Caco-2 (cell line): ENCODE data around the gene LRP1B. TPM values are rescaled to one million over a fixed set of nuclear protein-coding genes. Genes with fewer than 3 reads are reported as not detected.

Experiments
- BruUV-seq: library from RNA; stranded (reverse); fragments of 400-500 nt; replicated peaks from 2 replicates; lab custom pipeline; 2021; lab: Mats Ljungman, UMichigan
- CTCF ChIA-PET: fragments of 300-600 bp; sonication (Branson Sonifier 250); formaldehyde crosslinking; loops from one replicate; lab custom pipeline; 2022; ENCODE audit warnings: antibody characterized with exemption; lab: Charles Lee
- POLR2A ChIA-PET: fragments of 300-600 bp; sonication (Branson Sonifier 250); formaldehyde crosslinking; loops from one replicate; lab custom pipeline; 2022; ENCODE audit warnings: antibody characterized with exemption; lab: Charles Lee
- DNase-seq, 2 experiments: peaks; one replicate each; pipeline versions ENCODE4 v3.0.0 to v3.0.0-alpha.2; 2020 to 2022
- H3K27me3 ChIP-seq: replicated peaks from 2 replicates; pipeline ENCODE4 v1.6.0; 2011; ENCODE audit warnings: low read length; ENCODE audit not compliant: control insufficient read depth, insufficient read depth
- H3K36me3 ChIP-seq: 2 replicates; pipeline ENCODE4 v1.5.1; 2011; ENCODE audit warnings: low read length; ENCODE audit not compliant: control insufficient read depth, insufficient read depth
- H3K4me1 ChIP-seq: fragments of 250-450 bp; sonication (Bioruptor Pico); 2 replicates; pipeline ENCODE4 v1.5.1; 2020; ENCODE audit warnings: mild to moderate bottlenecking
- H3K4me3 ChIP-seq: 2 replicates; pipeline ENCODE4 v1.5.1; 2011; ENCODE audit warnings: low read depth, mild to moderate bottlenecking, control low read depth, low read length
- H3K9me3 ChIP-seq: fragments of 250-450 bp; sonication (Bioruptor Pico); 2 replicates; pipeline ENCODE4 v1.5.1; 2020; ENCODE audit warnings: mild to moderate bottlenecking, moderate library complexity
- H3K27ac Mint-ChIP-seq: one replicate; pipeline ENCODE4 v1.8.0; 2022; ENCODE audit warnings: mixed read lengths; ENCODE audit not compliant: unreplicated experiment
- H3K27me3 Mint-ChIP-seq: one replicate; pipeline ENCODE4 v1.8.0; 2022; ENCODE audit warnings: mixed read lengths; ENCODE audit not compliant: insufficient read depth, unreplicated experiment
- H3K36me3 Mint-ChIP-seq: one replicate; pipeline ENCODE4 v1.8.0; 2022; ENCODE audit warnings: mild to moderate bottlenecking, mixed read lengths; ENCODE audit not compliant: insufficient read depth, unreplicated experiment
- H3K4me1 Mint-ChIP-seq: one replicate; pipeline ENCODE4 v1.8.0; 2022; ENCODE audit warnings: low read depth, mixed read lengths; ENCODE audit not compliant: unreplicated experiment
- H3K4me3 Mint-ChIP-seq: one replicate; pipeline ENCODE4 v1.8.0; 2022; ENCODE audit warnings: mild to moderate bottlenecking, moderate library complexity, mixed read lengths; ENCODE audit not compliant: unreplicated experiment
- H3K9me3 Mint-ChIP-seq: one replicate; pipeline ENCODE4 v1.8.0; 2022; ENCODE audit warnings: mixed read lengths; ENCODE audit not compliant: unreplicated experiment
- CTCF ChIP-seq, 2 experiments: fragments of 200-600 bp in 1 of 2; IDR thresholded peaks; 1 replicate in 1 of 2; 2 replicates in 1 of 2; pipeline versions ENCODE4 v1.5.1 to v1.8.0; 2011 to 2022; ENCODE audit warnings: antibody characterized with exemption in 1 of 2, control low read depth in 1 of 2, inconsistent platforms in 1 of 2, low read depth in 1 of 2, low read length in 1 of 2, mild to moderate bottlenecking in 1 of 2, moderate library complexity in 1 of 2; ENCODE audit not compliant: insufficient read depth in 1 of 2, severe bottlenecking in 1 of 2, unreplicated experiment in 1 of 2
- intact Hi-C: fragments of 100-400 bp; cut with micrococcal nuclease; formaldehyde crosslinking; loops from one replicate; pipeline ENCODE4 v1.10.0; 2022; ENCODE audit not compliant: unreplicated experiment
- total RNA-seq: library from RNA; stranded (reverse); gene quantifications from 2 replicates; pipeline ENCODE4 v1.2.3, GENCODE V29; 2022

The LRP1B gene
- total RNA-seq, 1 experiment from 2014 or later, result not detected

- Mint-ChIP-seq H3K4me3 (no peak overlapping the region), H3K27ac (no peak overlapping the region), H3K4me1 (no peaks in the 10 kb centered on the region), H3K27me3 (peaks cover 3% of the 10 kb centered on the region), H3K36me3 (no peaks in the 10 kb centered on the region), H3K9me3 (no peaks in the 10 kb centered on the region)
- no TSS peak for BruUV-seq
- intact Hi-C loops, result no loop called here
- H3K9me3 ChIP-seq, result no peaks in the 10 kb centered on the region
- no peak overlapping the region for H3K4me3 ChIP-seq
- no peak for DNase-seq
- TF ChIP-seq CTCF (IDR thresholded peaks at IDR 0.05; ENCODE audit: insufficient read depth in 1 of 2, low read depth in 1 of 2, low read length in 1 of 2, severe bottlenecking in 1 of 2, unreplicated experiment in 1 of 2), result no peak
- ChIA-PET CTCF (no interaction called here), POLR2A (no interaction called here)
- H3K4me1 ChIP-seq, result no peaks in the 10 kb centered on the region
- no peaks in the 10 kb centered on the region for H3K36me3 ChIP-seq
- no peaks in the 10 kb centered on the region for H3K27me3 ChIP-seq
These were observed 1383.7 kb downstream of the LRP1B start for GRCh38 chr2:140747090-140747489.

GRCh38 chr2:140744379-140744778 is 1386.4 kb downstream of the LRP1B start:
- no peak for TF ChIP-seq CTCF (IDR thresholded peaks at IDR 0.05; ENCODE audit: insufficient read depth in 1 of 2, low read depth in 1 of 2, low read length in 1 of 2, severe bottlenecking in 1 of 2, unreplicated experiment in 1 of 2)
- H3K36me3 Mint-ChIP-seq, result no peaks in the 10 kb centered on the region
- H3K36me3 ChIP-seq, result no peaks in the 10 kb centered on the region
- POLR2A ChIA-PET, result no interaction called here
- no peaks in the 10 kb centered on the region for H3K4me1 ChIP-seq
- H3K4me3 Mint-ChIP-seq, result no peak overlapping the region
- no peak for DNase-seq
- BruUV-seq, result no TSS peak
- no peak overlapping the region for H3K27ac Mint-ChIP-seq
- H3K4me3 ChIP-seq, result no peak overlapping the region
- peaks cover 3% of the 10 kb centered on the region for H3K27me3 Mint-ChIP-seq
- H3K9me3 Mint-ChIP-seq, result no peaks in the 10 kb centered on the region
- H3K27me3 ChIP-seq, result no peaks in the 10 kb centered on the region
- no peaks in the 10 kb centered on the region for H3K4me1 Mint-ChIP-seq
- intact Hi-C loops, result no loop called here
- CTCF ChIA-PET, result no interaction called here
- no peaks in the 10 kb centered on the region for H3K9me3 ChIP-seq

GRCh38 chr2:140737006-140737405 is 1393.8 kb downstream of the LRP1B start:
- no peak overlapping the region for H3K4me3 ChIP-seq
- no TSS peak for BruUV-seq
- ChIA-PET POLR2A (no interaction called here), CTCF (no interaction called here)
- Mint-ChIP-seq H3K9me3 (no peaks in the 10 kb centered on the region), H3K27me3 (peaks cover 7% of the 10 kb centered on the region), H3K27ac (no peak overlapping the region), H3K36me3 (no peaks in the 10 kb centered on the region), H3K4me1 (no peaks in the 10 kb centered on the region), H3K4me3 (no peak overlapping the region)
- H3K9me3 ChIP-seq, result no peaks in the 10 kb centered on the region
- TF ChIP-seq CTCF (IDR thresholded peaks at IDR 0.05; ENCODE audit: insufficient read depth in 1 of 2, low read depth in 1 of 2, low read length in 1 of 2, severe bottlenecking in 1 of 2, unreplicated experiment in 1 of 2), result no peak
- no peak for DNase-seq
- H3K4me1 ChIP-seq, result no peaks in the 10 kb centered on the region
- no peaks in the 10 kb centered on the region for H3K27me3 ChIP-seq
- intact Hi-C loops, result no loop called here
- no peaks in the 10 kb centered on the region for H3K36me3 ChIP-seq
